HG02885 (cell line): ENCODE measurements around the gene CD180.

Experiments
- ATAC-seq: cut with Tn5 transposase; IDR thresholded peaks from one replicate; pipeline ENCODE4 v1.9.1; 2021; ENCODE audit warnings: mild to moderate bottlenecking; ENCODE audit not compliant: unreplicated experiment, poor library complexity

CD180 gene

GRCh38 chr5:67139030-67139429, 57.6 kb downstream of the CD180 start:
- ATAC-seq: no peak

GRCh38 chr5:67135381-67135984, 61.1 kb downstream of the CD180 start:
- no peak for ATAC-seq

DNA sequence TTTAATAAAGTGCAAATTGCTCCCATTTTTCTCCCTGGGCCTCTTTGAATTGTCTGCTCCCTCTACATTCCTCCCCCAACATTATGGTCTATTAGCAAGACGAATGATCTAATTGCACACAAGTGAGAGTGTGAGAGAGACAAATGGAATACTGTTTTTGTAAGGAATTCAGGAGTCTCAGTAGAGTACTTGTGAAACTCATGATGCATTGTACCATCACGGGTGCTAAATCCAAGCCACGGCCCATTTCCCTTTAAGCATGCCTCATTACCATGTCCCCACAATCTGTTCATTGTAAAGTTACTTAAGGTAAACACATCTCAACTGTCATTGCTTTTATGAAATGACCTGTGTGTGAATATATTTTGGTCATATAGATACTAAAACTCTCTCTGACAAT, 62.8 kb downstream of the CD180 start:
- no peak for ATAC-seq

DNA sequence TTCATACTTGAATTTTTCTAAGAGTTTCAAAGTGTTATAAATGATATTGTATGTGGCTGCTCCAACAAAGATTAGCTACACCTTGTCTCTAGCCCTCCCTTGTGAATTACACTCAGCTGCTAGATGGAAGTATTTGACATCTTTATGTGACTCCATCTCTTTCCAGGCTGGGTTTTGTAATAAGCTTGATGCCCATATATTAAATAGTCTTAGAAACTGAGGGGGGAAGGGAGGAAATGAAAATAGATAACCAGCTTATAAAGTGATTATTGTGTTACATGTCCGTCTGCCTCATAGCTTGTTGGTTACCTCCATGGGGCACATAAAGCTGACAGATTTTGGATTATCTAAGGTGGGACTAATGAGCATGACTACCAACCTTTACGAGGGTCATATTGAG, 63.4 kb downstream of the CD180 start:
- no peak for ATAC-seq

GRCh38 chr5:67129768-67130167, 66.8 kb downstream of the CD180 start:
- no peak for ATAC-seq
